GM19328 (cell line): ENCODE data around the gene PLA2R1.
A peak's percentile ranks its signal among the peaks of the same experiment; 100 is the strongest.

Source experiments
- ATAC-seq: cut with Tn5 transposase; IDR thresholded peaks from one replicate; pipeline ENCODE4 v1.9.1; 2021; ENCODE audit warnings: mild to moderate bottlenecking, moderate library complexity; ENCODE audit not compliant: unreplicated experiment

Gene PLA2R1

GRCh38 chr2:160062292-160063005 is at the start of gene PLA2R1:
TSS of gene PLA2R1 (minus strand) at chr2:160062615. CDS start at chr2:160062403, 212 bp downstream.
- ATAC-seq: no peak

- no peak for ATAC-seq
Observed at GRCh38 chr2:160110674-160111239, 48.3 kb upstream of the PLA2R1 start.

- ATAC-seq: peak; percentile 73
Observed at GRCh38 chr2:160109939-160110673, 47.7 kb upstream of the PLA2R1 start.

GRCh38 chr2:160109243-160109642 is 46.8 kb upstream of the PLA2R1 start:
- no peak for ATAC-seq

GRCh38 chr2:160108646-160109045 is 46.2 kb upstream of the PLA2R1 start:
- no peak for ATAC-seq

- no peak for ATAC-seq
Observed at GRCh38 chr2:160105366-160105765, 43.0 kb upstream of the PLA2R1 start.

- ATAC-seq: no peak
Observed at GRCh38 chr2:160104115-160104514, 41.7 kb upstream of the PLA2R1 start.

GRCh38 chr2:160097326-160097725 is 34.9 kb upstream of the PLA2R1 start:
- no peak for ATAC-seq

GRCh38 chr2:160096409-160096808 is 34.0 kb upstream of the PLA2R1 start:
- no peak for ATAC-seq

- no peak for ATAC-seq
Observed at GRCh38 chr2:160092445-160092844, 30.0 kb upstream of the PLA2R1 start.

- ATAC-seq: no peak
Observed at GRCh38 chr2:160091381-160091780, 29.0 kb upstream of the PLA2R1 start.

- no peak for ATAC-seq
Observed at GRCh38 chr2:160087854-160088745, 25.7 kb upstream of the PLA2R1 start.

- no peak for ATAC-seq
Observed at GRCh38 chr2:160085662-160086061, 23.2 kb upstream of the PLA2R1 start.

GRCh38 chr2:160077912-160078810 is 15.7 kb upstream of the PLA2R1 start:
- no peak for ATAC-seq

- ATAC-seq: no peak
Observed at GRCh38 chr2:160076914-160077313, 14.5 kb upstream of the PLA2R1 start.

GRCh38 chr2:160076241-160076640 is 13.8 kb upstream of the PLA2R1 start:
- no peak for ATAC-seq

- ATAC-seq: no peak
Observed at GRCh38 chr2:160075171-160075570, 12.8 kb upstream of the PLA2R1 start.

- ATAC-seq: no peak
Observed at GRCh38 chr2:160073284-160073888, 11.0 kb upstream of the PLA2R1 start.

- ATAC-seq: no peak
Observed at GRCh38 chr2:160068906-160069305, 6.5 kb upstream of the PLA2R1 start.

GRCh38 chr2:160064916-160065315 is 2.5 kb upstream of the PLA2R1 start:
- ATAC-seq: no peak
